IMR-90 (cell line): ENCODE results near the gene TUBGCP6. TPM values are rescaled to one million over a fixed set of nuclear protein-coding genes. Genes with fewer than 3 reads are reported as not detected.

ENCODE experiments used
- ATAC-seq: fragments of 200-7000 bp; cut with Tn5 transposase; 2 replicates; pipeline ENCODE4 v1.9.1; 2020; ENCODE audit warnings: low read depth, mild to moderate bottlenecking, moderate library complexity
- BruUV-seq: library from RNA; stranded (reverse); fragments of 400-500 nt; replicated peaks from 2 replicates; lab custom pipeline; 2021; lab: Mats Ljungman, UMichigan
- CTCF ChIA-PET: fragments of 300-600 bp; formaldehyde crosslinking; extraction: SDS; loops from one replicate; lab custom pipeline; 2021; ENCODE audit warnings: antibody characterized with exemption; lab: Yijun Ruan, JAX
- POLR2A ChIA-PET: fragments of 300-600 bp; sonication (Branson Sonifier 250); formaldehyde crosslinking; loops from one replicate; lab custom pipeline; 2022; ENCODE audit warnings: antibody characterized with exemption; ENCODE audit not compliant: unreplicated experiment; lab: Charles Lee
- DNase-seq: peaks from one replicate; pipeline ENCODE4 v3.0.0; 2013
- H2AFZ ChIP-seq: replicated peaks from 2 replicates; pipeline ENCODE3; 2013; ENCODE audit warnings: low read length, mild to moderate bottlenecking; ENCODE audit not compliant: poor library complexity
- H2AK5ac ChIP-seq: 2 replicates; pipeline ENCODE4 v1.6.1; 2013; ENCODE audit warnings: low read depth, low read length, inconsistent platforms
- H2AK9ac ChIP-seq: replicated peaks from 2 replicates; pipeline ENCODE3; 2013; ENCODE audit warnings: mild to moderate bottlenecking, low read depth, low read length, moderate library complexity; ENCODE audit not compliant: poor library complexity
- H2BK120ac ChIP-seq: 2 replicates; pipeline ENCODE4 v1.6.1; 2013; ENCODE audit warnings: low read depth, low read length, inconsistent platforms
- H2BK15ac ChIP-seq: 3 replicates; pipeline ENCODE4 v1.6.1; 2013; ENCODE audit warnings: low read depth, low read length, inconsistent platforms
- H2BK20ac ChIP-seq: 2 replicates; pipeline ENCODE4 v1.6.1; 2013; ENCODE audit warnings: low read depth, mild to moderate bottlenecking, inconsistent platforms, low read length, moderate library complexity
- H2BK5ac ChIP-seq: 2 replicates; pipeline ENCODE4 v1.6.1; 2013; ENCODE audit warnings: mild to moderate bottlenecking, low read depth, low read length, inconsistent platforms; ENCODE audit not compliant: poor library complexity, severe bottlenecking
- H3K14ac ChIP-seq: replicated peaks from 2 replicates; pipeline ENCODE4 v1.6.1; 2013; ENCODE audit warnings: low read depth, low read length, inconsistent platforms
- H3K18ac ChIP-seq: 2 replicates; pipeline ENCODE4 v1.6.1; 2013; ENCODE audit warnings: low read depth, low read length, control low read depth
- H3K23ac ChIP-seq: 2 replicates; pipeline ENCODE4 v1.6.1; 2013; ENCODE audit warnings: low read depth, low read length, inconsistent platforms
- H3K27ac ChIP-seq: 2 replicates; pipeline ENCODE4 v1.5.1; 2013; ENCODE audit warnings: mild to moderate bottlenecking, control low read depth, low read length; ENCODE audit not compliant: insufficient read depth
- H3K27me3 ChIP-seq: 2 replicates; pipeline ENCODE4 v1.6.1; 2013; ENCODE audit warnings: low read length; ENCODE audit not compliant: control insufficient read depth, insufficient read depth
- H3K36me3 ChIP-seq: 2 replicates; pipeline ENCODE4 v1.6.1; 2013; ENCODE audit warnings: low read length, mixed read lengths; ENCODE audit not compliant: control insufficient read depth, insufficient read depth
- H3K4ac ChIP-seq: 2 replicates; pipeline ENCODE4 v1.6.1; 2013; ENCODE audit warnings: low read depth, low read length, inconsistent platforms
- H3K4me1 ChIP-seq: 2 replicates; pipeline ENCODE4 v1.6.1; 2013; ENCODE audit warnings: low read length, mixed read lengths; ENCODE audit not compliant: control insufficient read depth, insufficient read depth
- H3K4me2 ChIP-seq: 2 replicates; pipeline ENCODE4 v1.6.1; 2013; ENCODE audit warnings: low read depth, mild to moderate bottlenecking, control low read depth, low read length, moderate library complexity
- H3K4me3 ChIP-seq: 2 replicates; pipeline ENCODE4 v1.5.1; 2013; ENCODE audit warnings: low read depth, mild to moderate bottlenecking, control low read depth, low read length, moderate library complexity; ENCODE audit not compliant: insufficient read depth
- H3K56ac ChIP-seq: 2 replicates; pipeline ENCODE4 v1.6.1; 2013; ENCODE audit warnings: low read length, inconsistent platforms; ENCODE audit not compliant: insufficient read depth; ENCODE audit errors: extremely low read depth
- H3K79me1 ChIP-seq, 2 experiments: 2 replicates each; pipeline ENCODE4 v1.6.1; 2013; ENCODE audit warnings: low read length in 2 of 2, inconsistent platforms in 1 of 2, low read depth in 1 of 2
- H3K9ac ChIP-seq: 2 replicates; pipeline ENCODE4 v1.6.1; 2013; ENCODE audit warnings: low read depth, low read length, control low read depth
- H3K9me1 ChIP-seq: 2 replicates; pipeline ENCODE4 v1.6.1; 2013; ENCODE audit warnings: low read length, inconsistent platforms; ENCODE audit not compliant: insufficient read depth
- H3K9me3 ChIP-seq: 2 replicates; pipeline ENCODE4 v1.6.1; 2013; ENCODE audit warnings: low read length; ENCODE audit not compliant: control insufficient read depth, insufficient read depth
- H4K20me1 ChIP-seq: 2 replicates; pipeline ENCODE4 v1.6.1; 2013; ENCODE audit warnings: low read length, inconsistent platforms; ENCODE audit not compliant: insufficient read depth
- H4K5ac ChIP-seq: 2 replicates; pipeline ENCODE4 v1.6.1; 2013; ENCODE audit warnings: mild to moderate bottlenecking, low read depth, low read length, control low read depth
- H4K8ac ChIP-seq, 2 experiments: 2 replicates each; pipeline ENCODE4 v1.6.1; 2013; ENCODE audit warnings: low read depth in 2 of 2, low read length in 2 of 2, control low read depth in 1 of 2, inconsistent platforms in 1 of 2
- H4K91ac ChIP-seq: 2 replicates; pipeline ENCODE4 v1.6.1; 2013; ENCODE audit warnings: low read depth, low read length, inconsistent platforms; ENCODE audit not compliant: insufficient read depth
- CHD1 ChIP-seq: IDR thresholded peaks from 2 replicates; pipeline ENCODE4 v1.6.1; 2012; ENCODE audit warnings: low read depth, low read length, improper control_type of control experiment
- ELK1 ChIP-seq: fragments of 150-350 bp; IDR thresholded peaks from 2 replicates; pipeline ENCODE4 v1.6.1; 2016; ENCODE audit warnings: low read depth, mild to moderate bottlenecking, low read length, moderate library complexity, borderline replicate concordance
- FOS ChIP-seq: fragments of 150-350 bp; IDR thresholded peaks from 2 replicates; pipeline ENCODE4 v1.6.1; 2016; ENCODE audit warnings: low read depth, low read length
- POLR2A ChIP-seq: IDR thresholded peaks from 2 replicates; pipeline ENCODE4 v1.6.1; 2012; ENCODE audit warnings: mild to moderate bottlenecking, low read depth, low read length
- RAD21 ChIP-seq: IDR thresholded peaks from 2 replicates; pipeline ENCODE4 v1.6.1; 2012; ENCODE audit warnings: low read length, improper control_type of control experiment
- RCOR1 ChIP-seq: IDR thresholded peaks from 2 replicates; pipeline ENCODE4 v1.6.1; 2012; ENCODE audit warnings: mild to moderate bottlenecking, low read length, improper control_type of control experiment; ENCODE audit not compliant: insufficient replicate concordance
- RFX5 ChIP-seq: IDR thresholded peaks from 2 replicates; pipeline ENCODE4 v1.8.0; 2012; ENCODE audit warnings: low read depth, mild to moderate bottlenecking, low read length, moderate library complexity
- SMC3 ChIP-seq: fragments of 150-350 bp; IDR thresholded peaks from 2 replicates; pipeline ENCODE4 v1.6.1; 2016; ENCODE audit warnings: low read depth, mild to moderate bottlenecking, antibody characterized with exemption, low read length, moderate library complexity
- WGBS, 2 experiments: methylation state at CpG; one replicate each; pipeline versions ENCODE4 v1.1.5 to v1.1.7; 2013; ENCODE audit warnings: missing lambda C conversion rate in 2 of 2; ENCODE audit not compliant: insufficient read length in 1 of 2; ENCODE audit errors: extremely low coverage in 2 of 2; 5-methylcytosine and 5-hydroxymethylcytosine counted together
- dilution Hi-C: fragments of 300-500 bp; cut with HindIII; formaldehyde crosslinking; loops from one replicate; pipeline ENCODE4 v1.14.3; 2018; ENCODE audit warnings: low sequenced_read_pairs; ENCODE audit not compliant: unreplicated experiment
- in situ Hi-C: fragments of 300-500 bp; cut with MboI; formaldehyde crosslinking; loops from 3 replicates; pipeline ENCODE4 v1.14.3; 2019; ENCODE audit warnings: low sequenced_read_pairs, inconsistent platforms, mixed read lengths
- intact Hi-C: fragments of 100-400 bp; cut with micrococcal nuclease; formaldehyde crosslinking; loops from 2 replicates; pipeline ENCODE4 v1.10.0; 2022
- polyA plus RNA-seq, 3 experiments: library from polyadenylated mRNA; depleted of rRNA; stranded (reverse); fragments of >200 nt; gene quantifications; 2 replicates each; pipeline ENCODE4 v1.2.3, GENCODE V29; 2012; ENCODE audit warnings: low replicate concordance in 1 of 3
- total RNA-seq: library from RNA; depleted of rRNA; stranded (reverse); fragments of >200 nt; gene quantifications from 2 replicates; pipeline ENCODE4 v1.2.3, GENCODE V29; 2012

Gene TUBGCP6
- total and polyA plus RNA-seq, 2 of the 4 experiments (the other 2 are of a cell fraction), result 10.8 to 28.6 TPM

GRCh38 chr22:50243685-50244419 lies 971 bp downstream of the TUBGCP6 start:
- peak overlapping the region; percentile 64; the same call in 1 of the 2 replicates for H2AK5ac ChIP-seq
- no peak overlapping the region for H4K5ac ChIP-seq
- H3K4me3 ChIP-seq, result peak overlapping the region; percentile 96
- ChIA-PET POLR2A (interaction anchor here (0.6 kb wide), 1 partner anchor 249 kb away, joined by 6 read pairs; no protein-coding TSS in a partner anchor), CTCF (interaction anchor here (0.6 to 1.0 kb wide), 3 partner anchors 22 to 377 kb away, joined by 3 to 10 read pairs (median 3); no protein-coding TSS in a partner anchor)
- H4K8ac ChIP-seq, result peak overlapping the region; percentile 16 to 99; a peak in 3 of 4 replicates
- 0 out of 2 replicates have a peak overlapping the region, but pooled peaks have one; percentile 20 for H3K56ac ChIP-seq
- peak overlapping the region; percentile 88 for H2AK9ac ChIP-seq
- 0 out of 2 replicates have a peak, but pooled peaks cover 3% of the 10 kb centered on the region for H3K9me1 ChIP-seq
- whole genome bisulfite sequencing, 2 experiments, result 28% methylated on average over 13 of the region's 27 CpGs; no CpG with 5 or more reads in 1 of the 2 experiments
- peak overlapping the region; percentile 61 for H3K14ac ChIP-seq
- H4K20me1 ChIP-seq, result peaks cover 41% of the 10 kb centered on the region
- dilution Hi-C loops (no loop called here), intact Hi-C loops (loop anchor here (2.0 kb wide), 1 partner anchor 255 kb away; no protein-coding TSS in a partner anchor), in situ Hi-C loops (no loop called here)
- peak overlapping the region; percentile 48 for H3K4ac ChIP-seq
- no peak overlapping the region for H2BK120ac ChIP-seq
- peak overlapping the region; percentile 95 for H3K4me2 ChIP-seq
- peak overlapping the region; percentile 96 for H2AFZ ChIP-seq
- H3K4me1 ChIP-seq, result peaks cover 5% of the 10 kb centered on the region
- H3K79me1 ChIP-seq, result peaks cover 15 to 62% of the 10 kb centered on the region in 2 experiments
- no peak overlapping the region for H2BK20ac ChIP-seq
- H4K91ac ChIP-seq, result no peak overlapping the region
- peak overlapping the region; percentile 11 for H3K23ac ChIP-seq
- peaks cover 32% of the 10 kb centered on the region for H3K36me3 ChIP-seq
- H3K27ac ChIP-seq, result peak overlapping the region; percentile 81
- DNase-seq, result peak; percentile 16
- H3K9ac ChIP-seq, result peak overlapping the region; percentile 90
- TF ChIP-seq SMC3 (no peak), FOS (no peak), ELK1 (no peak), RAD21 (no peak), POLR2A (no peak), CHD1 (no peak), RFX5 (no peak), RCOR1 (no peak)
- no TSS peak for BruUV-seq
- H3K9me3 ChIP-seq, result no peaks in the 10 kb centered on the region
- H2BK5ac ChIP-seq, result no peak overlapping the region
- no peak overlapping the region for H2BK15ac ChIP-seq
- H3K18ac ChIP-seq, result no peak overlapping the region
- no peaks in the 10 kb centered on the region for H3K27me3 ChIP-seq
- no peak for ATAC-seq
